Endothelial cell of umbilical vein (primary cell): ENCODE data around the gene CYP39A1. TPM values are rescaled to one million over a fixed set of nuclear protein-coding genes. Genes with fewer than 3 reads are reported as not detected.

Experiments used
- BruUV-seq: library from RNA; stranded (reverse); fragments of 400-500 nt; replicated peaks from 2 replicates; lab custom pipeline; 2021; lab: Mats Ljungman, UMichigan
- CTCF ChIA-PET: fragments of 300-600, 350-600 bp; sonication (Branson Sonifier 250); formaldehyde crosslinking; loops from one replicate; lab custom pipeline; 2021; ENCODE audit warnings: antibody characterized with exemption, inconsistent platforms; lab: Charles Lee
- POLR2A ChIA-PET: fragments of 300-600, 350-600 bp; sonication (Branson Sonifier 250); formaldehyde crosslinking; loops from one replicate; lab custom pipeline; 2021; ENCODE audit warnings: antibody characterized with exemption, inconsistent platforms; lab: Charles Lee
- DNase-seq: peaks from one replicate; pipeline ENCODE4 v3.0.0-alpha.2; 2011; ENCODE audit warnings: low read depth, low spot score
- FAIRE-seq: peaks from 2 replicates; lab custom pipeline; 2011; peaks lifted over from hg19 to GRCh38; lab: Jason Lieb, UNC
- H2AFZ ChIP-seq: 2 replicates; pipeline ENCODE4 v1.6.0; 2012; ENCODE audit warnings: low read depth, low read length, control low read depth, inconsistent platforms
- H3K27ac ChIP-seq: 2 replicates; pipeline ENCODE4 v1.5.1; 2011; ENCODE audit warnings: low read depth, mild to moderate bottlenecking, control low read depth, low read length, moderate library complexity; ENCODE audit not compliant: insufficient read depth
- H3K27me3 ChIP-seq, 2 experiments: 2 replicates each; pipeline versions ENCODE4 v1.6.0 to v1.6.1; 2011; ENCODE audit warnings: low read length in 2 of 2, mixed read lengths in 1 of 2; ENCODE audit not compliant: control insufficient read depth in 2 of 2, insufficient read depth in 2 of 2
- H3K36me3 ChIP-seq, 2 experiments: 2 replicates in 1 of 2; 3 replicates in 1 of 2; pipeline ENCODE4 v1.5.1; 2011; ENCODE audit warnings: low read length in 2 of 2, mild to moderate bottlenecking in 1 of 2, moderate library complexity in 1 of 2; ENCODE audit not compliant: control insufficient read depth in 2 of 2, insufficient read depth in 2 of 2; ENCODE audit errors: extremely low read depth in 1 of 2
- H3K4me1 ChIP-seq: 3 replicates; pipeline ENCODE4 v1.5.1; 2011; ENCODE audit warnings: mild to moderate bottlenecking, low read length; ENCODE audit not compliant: control insufficient read depth, insufficient read depth; ENCODE audit errors: extremely low read depth
- H3K4me2 ChIP-seq: 2 replicates; pipeline ENCODE4 v1.6.1; 2011; ENCODE audit warnings: low read length, control low read depth, mixed read lengths; ENCODE audit not compliant: insufficient read depth
- H3K4me3 ChIP-seq, 3 experiments: fragments of 200-600 bp in 1 of 3; sonication (generic), shearing (Covaris generic) in 1 of 3; replicated peaks in 1 of 3; 2 replicates each; pipeline ENCODE4 v1.5.1; 2011 to 2016; ENCODE audit warnings: control low read depth in 3 of 3, low read length in 3 of 3, mild to moderate bottlenecking in 2 of 3, inconsistent platforms in 1 of 3, low read depth in 1 of 3, moderate library complexity in 1 of 3; ENCODE audit not compliant: insufficient read depth in 1 of 3
- H3K79me2 ChIP-seq: 2 replicates; pipeline ENCODE4 v1.6.0; 2012; ENCODE audit warnings: low read length, inconsistent platforms; ENCODE audit not compliant: control insufficient read depth, insufficient read depth
- H3K9ac ChIP-seq: replicated peaks from 2 replicates; pipeline ENCODE3; 2011; ENCODE audit warnings: low read length, control low read depth; ENCODE audit not compliant: insufficient read depth; ENCODE audit errors: extremely low read depth
- H3K9me1 ChIP-seq: replicated peaks from 3 replicates; pipeline ENCODE4 v1.6.0; 2011; ENCODE audit warnings: mild to moderate bottlenecking, low read length; ENCODE audit not compliant: control insufficient read depth, insufficient read depth; ENCODE audit errors: extremely low read depth
- H3K9me3 ChIP-seq: replicated peaks from 2 replicates; pipeline ENCODE4 v1.5.1; 2012; ENCODE audit warnings: low read length, inconsistent platforms; ENCODE audit not compliant: control insufficient read depth, insufficient read depth
- H4K20me1 ChIP-seq: replicated peaks from 2 replicates; pipeline ENCODE3; 2011; ENCODE audit warnings: mild to moderate bottlenecking, low read length; ENCODE audit not compliant: control insufficient read depth, insufficient read depth; ENCODE audit errors: extremely low read depth
- EZH2 ChIP-seq: IDR thresholded peaks from 2 replicates; pipeline ENCODE4 v1.6.1; 2012; ENCODE audit warnings: borderline replicate concordance, low read depth, mild to moderate bottlenecking, moderate library complexity, low read length, inconsistent platforms; ENCODE audit not compliant: severe bottlenecking
- GATA2 ChIP-seq: IDR thresholded peaks from 2 replicates; pipeline ENCODE4 v1.7.0; 2011; ENCODE audit warnings: low read depth, mild to moderate bottlenecking, moderate library complexity, mixed read lengths, low read length; ENCODE audit not compliant: insufficient read length, insufficient read depth
- MYC ChIP-seq: IDR thresholded peaks from one replicate; pipeline ENCODE4 v1.6.1; 2011; ENCODE audit warnings: mild to moderate bottlenecking, low read depth, low read length
- POLR2A ChIP-seq: IDR thresholded peaks from 2 replicates; pipeline ENCODE4 v1.6.1; 2012; ENCODE audit warnings: low read depth, mild to moderate bottlenecking, control low read depth, low read length
- dilution Hi-C: fragments of 300-500 bp; cut with MboI; formaldehyde crosslinking; loops from one replicate; pipeline ENCODE4 v1.15.0; 2019; ENCODE audit warnings: low sequenced_read_pairs; ENCODE audit not compliant: extremely low pct_ligation_motif_present
- intact Hi-C: fragments of 100-400 bp; cut with micrococcal nuclease; formaldehyde crosslinking; loops from one replicate; pipeline ENCODE4 v1.10.0; 2022
- polyA plus RNA-seq, 4 experiments: library from polyadenylated mRNA; depleted of rRNA in 3 of 4; stranded (reverse) in 3 of 4; unstranded in 1 of 4; fragments of >200 nt; gene quantifications; 2 replicates each; pipeline versions ENCODE4 v1.2.1 to v1.2.3, GENCODE V29; 2011 to 2012; ENCODE audit warnings: missing spikeins in 1 of 4
- total RNA-seq: library from RNA; stranded (reverse); gene quantifications from 2 replicates; pipeline ENCODE4 v1.2.3, GENCODE V29; 2021
- TF ChIP-seq, protein P1 (sequence below): IDR thresholded peaks from 2 replicates; pipeline ENCODE4 v1.6.1; 2011; ENCODE audit not compliant: insufficient read depth, insufficient read length

Gene CYP39A1
- total and polyA plus RNA-seq, 2 donors (not counting 3 experiments of a cell fraction or from before 2014, with no cell fraction given), result not detected

DNA sequence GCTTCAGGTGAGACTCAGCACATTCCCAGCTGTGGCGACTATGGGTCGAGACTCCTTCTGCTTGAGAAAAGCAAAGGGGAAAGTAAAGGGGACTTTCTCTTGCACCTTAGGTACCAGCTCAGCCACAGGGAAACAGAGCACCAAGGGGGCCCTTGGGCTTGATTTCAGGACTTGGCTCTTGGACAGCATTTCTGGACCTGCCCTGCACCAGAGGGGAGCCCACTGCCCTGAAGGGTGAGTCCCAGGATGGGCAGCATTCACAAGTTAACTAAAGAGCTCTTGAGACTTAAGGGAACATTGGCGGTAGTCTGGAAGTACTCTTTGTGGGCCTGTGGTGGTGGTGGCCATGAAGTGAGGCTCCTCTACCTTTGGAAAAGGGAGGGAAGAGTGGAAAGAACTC, 111.1 kb downstream of the CYP39A1 start:
- DNase-seq (no peak), FAIRE-seq (no peak)
- ChIA-PET POLR2A (no interaction called here), CTCF (no interaction called here)
- Histone ChIP-seq H2AFZ (no peak overlapping the region), H4K20me1 (no peaks in the 10 kb centered on the region), H3K79me2 (no peaks in the 10 kb centered on the region), H3K9me1 (no peaks in the 10 kb centered on the region), H3K9ac (no peak overlapping the region), H3K4me2 (no peak overlapping the region), H3K9me3 (no peaks in the 10 kb centered on the region), H3K4me1 (no peaks in the 10 kb centered on the region), H3K36me3 (no peaks in the 10 kb centered on the region), H3K4me3 (no peak overlapping the region), H3K27ac (no peak overlapping the region), H3K27me3 (no peaks in the 10 kb centered on the region)
- dilution Hi-C loops (no loop called here), intact Hi-C loops (no loop called here)
- no TSS peak for BruUV-seq
- TF ChIP-seq, protein P1, sequence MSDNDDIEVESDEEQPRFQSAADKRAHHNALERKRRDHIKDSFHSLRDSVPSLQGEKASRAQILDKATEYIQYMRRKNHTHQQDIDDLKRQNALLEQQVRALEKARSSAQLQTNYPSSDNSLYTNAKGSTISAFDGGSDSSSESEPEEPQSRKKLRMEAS, result no peak

DNA sequence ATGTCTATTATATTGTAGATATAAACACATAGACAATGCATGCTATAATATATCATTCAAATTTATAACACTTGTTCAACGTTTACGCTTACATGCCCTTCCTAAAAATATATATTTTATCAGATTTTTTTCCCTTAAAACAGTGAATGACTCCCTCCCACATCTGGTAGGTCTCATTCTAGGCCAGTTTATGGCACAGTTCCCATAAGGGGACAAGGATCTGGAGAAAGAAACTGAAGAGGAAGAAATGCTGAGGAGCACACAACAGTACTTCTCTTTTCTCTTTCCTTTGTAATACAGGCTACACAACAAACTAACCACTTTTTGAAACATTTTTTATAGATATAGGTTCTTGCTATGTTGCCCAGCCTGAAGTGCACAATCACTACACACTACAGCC, 112.8 kb downstream of the CYP39A1 start:
- H3K4me2 ChIP-seq, result no peak overlapping the region
- no peak overlapping the region for H3K9ac ChIP-seq
- DNase-seq (no peak), FAIRE-seq (no peak)
- CTCF ChIA-PET, result no interaction called here
- H3K36me3 ChIP-seq, result no peaks in the 10 kb centered on the region
- H3K9me1 ChIP-seq, result no peaks in the 10 kb centered on the region
- no peak overlapping the region for H3K4me3 ChIP-seq
- POLR2A ChIA-PET, result no interaction called here
- dilution Hi-C loops (no loop called here), intact Hi-C loops (no loop called here)
- no peaks in the 10 kb centered on the region for H3K9me3 ChIP-seq
- no peak overlapping the region for H3K27ac ChIP-seq
- BruUV-seq, result no TSS peak
- no peaks in the 10 kb centered on the region for H4K20me1 ChIP-seq
- no peaks in the 10 kb centered on the region for H3K4me1 ChIP-seq
- no peak overlapping the region for H2AFZ ChIP-seq
- H3K79me2 ChIP-seq, result no peaks in the 10 kb centered on the region
- no peaks in the 10 kb centered on the region for H3K27me3 ChIP-seq
- TF ChIP-seq POLR2A (no peak), EZH2 (no peak), GATA2 (no peak), MYC (no peak)
